Epidermal melanocyte (primary cell): ENCODE results near the gene MORC4.
"Not testable (repeated sequence)": the region's sequence is repeated elsewhere in the genome, so short reads cannot be mapped to it uniquely, and the experiment has no call there.

ENCODE experiments used
- DNase-seq: peaks from one replicate; pipeline ENCODE4 v3.0.0; 2011; ENCODE audit warnings: low spot score; ENCODE audit not compliant: insufficient read length

MORC4 gene

GRCh38 chrX:107000013-107000515 is at the start of gene MORC4:
MORC4 (minus strand) TSS chrX:107000212; CDS start chrX:106999969, 243 bp downstream.
- peak; percentile 17 for DNase-seq

GRCh38 chrX:107047622-107048021 is 47.6 kb upstream of the MORC4 start:
- no peak for DNase-seq

GRCh38 chrX:107029752-107030151 is 29.7 kb upstream of the MORC4 start:
- DNase-seq, result no peak

GRCh38 chrX:107025545-107025944 is 25.5 kb upstream of the MORC4 start:
- DNase-seq, result peak; percentile 16

GRCh38 chrX:107014936-107015335 is 14.9 kb upstream of the MORC4 start:
- DNase-seq, result no peak

GRCh38 chrX:107008034-107008433 is 8.0 kb upstream of the MORC4 start:
- no peak for DNase-seq

- DNase-seq, result peak; percentile 14
These were observed 723 bp downstream of the MORC4 start for GRCh38 chrX:106999002-106999975.

- DNase-seq, result no peak
These were observed 2.4 kb downstream of the MORC4 start for GRCh38 chrX:106997611-106998010.

- DNase-seq, result no peak
These were observed 4.3 kb downstream of the MORC4 start for GRCh38 chrX:106995678-106996077.

GRCh38 chrX:106987488-106987887 is 12.5 kb downstream of the MORC4 start:
- no peak for DNase-seq

GRCh38 chrX:106980952-106981626 is 18.9 kb downstream of the MORC4 start:
- DNase-seq, result no peak

- DNase-seq, result no peak
These were observed 23.6 kb downstream of the MORC4 start for GRCh38 chrX:106976416-106976815.

- DNase-seq, result no peak
These were observed 26.4 kb downstream of the MORC4 start for GRCh38 chrX:106973433-106974149.

GRCh38 chrX:106972896-106973295 is 27.1 kb downstream of the MORC4 start:
- no peak for DNase-seq

GRCh38 chrX:106966547-106966946 is 33.5 kb downstream of the MORC4 start:
- DNase-seq, result not testable (repeated sequence)

GRCh38 chrX:106964290-106964689 is 35.7 kb downstream of the MORC4 start:
- DNase-seq, result no peak

- DNase-seq, result no peak
These were observed 36.9 kb downstream of the MORC4 start for GRCh38 chrX:106963111-106963510.

GRCh38 chrX:106959901-106960300 is 40.1 kb downstream of the MORC4 start:
- peak; percentile 34 for DNase-seq

- no peak for DNase-seq
These were observed 42.2 kb downstream of the MORC4 start for GRCh38 chrX:106957856-106958255.

GRCh38 chrX:106955004-106955772 is 44.8 kb downstream of the MORC4 start:
- DNase-seq, result no peak

GRCh38 chrX:106954041-106954440 is 46.0 kb downstream of the MORC4 start:
- DNase-seq, result no peak
